GM21390 (cell line): ENCODE results near the gene TRIB2.

Experiments
- ATAC-seq: cut with Tn5 transposase; IDR thresholded peaks from one replicate; pipeline ENCODE4 v1.9.1; 2021; ENCODE audit not compliant: unreplicated experiment

TRIB2 gene

DNA sequence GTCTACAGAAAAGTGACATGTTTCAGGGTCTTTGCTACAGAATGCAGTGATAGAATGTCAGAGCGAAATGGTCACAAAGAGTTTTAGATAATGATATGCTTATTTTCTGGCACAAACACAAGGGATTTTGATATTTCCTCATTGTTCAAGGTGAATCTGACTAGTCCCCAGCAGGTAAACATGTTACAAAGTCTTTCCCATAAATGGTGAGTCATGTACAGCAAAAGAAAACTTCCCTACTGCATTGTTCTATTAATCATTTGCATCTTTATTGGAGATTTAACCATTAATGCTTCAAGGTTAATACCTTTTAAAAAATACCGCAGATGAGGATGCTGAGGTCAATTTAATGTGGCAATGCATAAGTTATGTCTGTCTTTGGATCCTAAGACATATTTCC lies 19.1 kb upstream of the TRIB2 start:
- ATAC-seq = no peak

DNA sequence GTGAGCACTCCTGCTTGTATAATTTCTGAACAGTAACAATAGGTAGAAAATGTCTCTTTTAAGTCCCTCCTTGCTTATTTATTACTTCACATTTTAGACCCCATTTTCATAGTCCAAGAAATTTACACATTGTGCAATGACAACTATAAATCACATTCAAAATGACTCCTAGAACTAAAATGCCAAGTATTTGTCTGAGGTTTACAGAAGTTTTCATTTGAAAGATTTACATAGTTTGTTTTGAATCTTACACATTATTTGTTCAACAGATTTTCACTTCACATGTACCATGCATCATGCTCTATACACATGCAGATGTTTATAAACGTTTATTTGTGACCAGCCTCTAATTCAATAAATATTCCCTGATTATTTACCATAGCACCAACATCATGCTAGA lies 15.7 kb upstream of the TRIB2 start:
- no peak for ATAC-seq

DNA sequence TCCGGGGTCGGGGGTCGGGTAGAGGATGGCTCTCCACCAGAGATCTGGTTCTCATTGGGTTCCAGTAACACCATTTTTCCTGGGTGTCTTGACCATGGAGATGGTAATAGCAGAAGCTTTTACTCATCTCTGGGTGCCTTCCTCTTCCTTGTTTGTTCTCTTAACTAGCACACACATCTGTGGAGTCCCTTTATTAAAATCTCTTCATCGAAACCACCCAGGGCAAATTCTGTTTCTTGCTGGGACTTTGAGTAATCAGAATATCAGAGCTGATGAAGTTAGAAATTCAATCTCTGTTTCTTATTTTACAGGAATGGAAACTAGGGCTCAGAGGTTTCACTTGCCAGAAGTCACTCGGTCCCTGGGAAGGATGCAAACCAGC lies 15.0 kb upstream of the TRIB2 start:
- ATAC-seq = no peak

DNA sequence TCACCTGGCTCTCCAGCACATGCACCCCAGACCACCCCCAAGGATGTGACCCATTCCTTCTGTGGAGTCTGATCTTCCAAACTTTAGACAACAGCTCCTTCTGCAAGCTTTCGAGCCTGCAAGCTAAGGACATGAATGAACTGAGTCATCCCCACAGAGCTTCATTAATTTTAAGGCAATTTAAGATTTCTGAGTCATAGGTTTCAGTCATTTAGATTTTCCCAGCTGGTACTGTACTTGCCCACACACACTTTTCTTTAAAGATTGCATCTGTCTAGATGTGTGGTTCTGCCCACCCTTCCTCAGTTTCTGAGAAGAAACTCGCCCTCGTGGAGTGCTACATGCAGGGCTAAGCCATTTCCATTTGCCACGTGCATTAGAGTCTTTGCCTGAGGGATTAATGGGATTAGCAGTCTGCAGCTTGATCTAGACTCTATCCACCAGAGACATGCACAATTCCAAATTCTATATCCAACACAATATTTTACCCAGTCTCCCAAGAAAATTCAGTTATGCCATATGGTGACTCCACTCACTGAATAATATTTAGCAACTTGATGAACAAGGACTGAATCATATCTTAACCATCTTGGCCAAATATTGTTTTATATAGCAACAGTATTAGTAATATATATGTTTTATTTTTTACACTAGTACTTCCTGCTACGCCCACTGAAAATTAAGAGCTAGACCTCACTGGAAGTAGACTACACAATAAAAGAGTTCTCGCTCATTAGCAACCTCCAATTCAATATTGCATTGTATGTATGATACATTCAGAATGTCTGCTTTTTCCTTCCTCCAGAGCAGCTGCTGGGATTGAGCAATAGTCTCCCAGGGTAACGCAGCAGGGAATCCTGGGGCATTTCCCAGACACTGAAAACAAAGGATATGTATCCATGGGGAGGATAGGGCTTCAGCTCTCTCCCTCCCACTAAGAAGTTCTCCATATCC lies 14.3 kb upstream of the TRIB2 start:
- ATAC-seq = no peak

DNA sequence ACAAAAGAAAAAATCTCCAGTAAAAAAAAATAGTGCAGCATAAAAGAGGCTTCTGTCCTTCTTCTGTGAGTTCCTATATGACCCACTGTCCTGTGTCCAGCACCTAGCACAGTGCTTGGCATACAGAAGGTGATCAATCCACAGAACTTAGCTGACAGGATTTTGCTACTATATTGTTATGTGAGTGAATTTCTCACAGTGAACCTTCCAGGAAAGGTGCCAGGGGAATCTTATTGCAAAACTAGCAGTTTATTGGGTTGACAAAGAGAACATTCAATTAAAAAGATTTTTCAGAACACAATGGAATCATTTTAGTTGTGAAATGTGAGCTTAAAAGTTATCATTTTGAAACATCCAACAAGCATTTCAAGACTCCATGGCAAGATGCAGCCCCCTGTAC lies 12.4 kb upstream of the TRIB2 start:
- no peak for ATAC-seq

DNA sequence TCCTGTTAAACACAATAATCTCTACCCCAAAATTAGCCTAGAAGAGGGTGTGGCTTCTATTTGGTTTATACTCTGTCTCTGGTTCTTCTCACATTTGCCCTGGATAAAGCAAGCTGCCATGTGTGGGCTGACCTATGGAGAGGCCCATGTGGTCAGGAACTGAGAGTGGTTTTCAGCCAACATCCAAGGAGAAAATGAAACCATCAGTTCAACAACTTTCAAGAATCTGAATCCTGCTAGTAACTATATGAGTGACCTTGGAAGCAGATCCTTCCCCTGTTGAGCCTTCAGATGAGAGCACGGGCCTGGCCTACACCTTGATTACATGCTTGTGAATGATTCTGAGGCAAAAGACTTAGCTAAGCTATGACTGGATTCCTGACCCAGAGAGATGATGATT lies 11.5 kb upstream of the TRIB2 start:
- no peak for ATAC-seq

DNA sequence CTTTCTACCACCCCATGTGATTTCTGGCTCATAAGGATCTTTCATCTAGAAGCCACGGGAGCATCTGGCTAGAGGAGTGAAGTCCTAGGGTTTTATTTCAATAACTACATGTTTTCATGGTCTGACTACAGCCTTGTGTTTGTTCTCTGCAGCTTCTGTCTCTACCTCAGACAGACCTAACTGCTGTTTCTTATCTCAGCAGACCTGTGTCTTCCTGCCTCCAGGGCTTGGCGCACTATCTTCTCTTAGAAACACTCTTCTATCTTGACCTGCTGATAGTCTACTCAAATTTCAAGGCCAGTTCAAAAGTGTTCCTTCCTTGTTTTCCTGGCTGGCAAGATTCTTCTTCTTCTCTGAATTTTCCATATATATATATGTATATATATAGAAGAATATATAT lies 11.0 kb upstream of the TRIB2 start:
- ATAC-seq = no peak

DNA sequence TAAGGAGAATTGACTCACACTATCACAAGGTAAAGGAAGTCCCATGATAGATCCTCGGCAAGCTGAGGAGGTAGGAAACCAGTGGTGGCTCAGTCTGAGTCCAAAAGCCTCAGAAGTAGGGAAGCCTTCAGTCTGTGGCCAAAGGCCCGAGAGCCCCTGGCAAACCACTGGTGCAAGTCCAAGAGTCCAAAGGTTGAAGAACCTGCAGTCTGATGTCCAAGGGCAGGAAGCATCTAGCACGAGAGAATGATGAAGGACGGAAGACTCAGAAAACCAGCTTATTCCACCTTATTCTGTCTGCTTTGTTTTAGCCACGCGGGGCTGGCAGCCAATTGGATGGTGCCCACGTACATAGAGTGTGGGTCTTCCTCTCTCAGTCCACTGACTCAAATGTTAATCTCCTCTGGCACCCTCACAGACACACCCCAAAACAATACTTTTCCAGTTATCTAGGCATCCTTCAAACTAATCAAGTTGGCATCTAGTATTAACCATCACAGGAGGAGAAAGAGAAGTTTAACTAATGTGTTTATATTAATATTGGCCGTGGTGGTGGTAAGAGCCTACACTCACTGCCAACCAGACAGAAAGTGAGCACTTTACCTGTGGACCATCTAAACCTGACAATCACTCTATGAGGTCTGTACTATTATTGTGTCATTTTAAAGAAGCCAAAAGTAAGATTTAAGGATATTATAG lies 8.1 kb upstream of the TRIB2 start:
- ATAC-seq = no peak

DNA sequence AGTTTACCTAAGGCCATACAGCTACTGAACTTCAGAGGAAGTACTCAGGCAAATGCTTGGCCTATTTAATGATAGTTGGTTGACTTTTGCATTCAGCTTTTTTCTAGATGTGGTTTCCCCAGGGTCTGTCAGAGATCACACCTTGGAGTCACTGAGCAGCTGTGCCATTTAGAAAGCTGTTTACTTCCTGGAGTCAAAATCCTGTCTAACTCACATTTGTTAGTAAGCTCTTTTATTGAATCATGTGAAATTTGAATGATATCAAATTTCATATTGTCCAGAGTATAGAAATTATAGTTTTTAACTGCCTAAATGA lies 7.6 kb upstream of the TRIB2 start:
- no peak for ATAC-seq

DNA sequence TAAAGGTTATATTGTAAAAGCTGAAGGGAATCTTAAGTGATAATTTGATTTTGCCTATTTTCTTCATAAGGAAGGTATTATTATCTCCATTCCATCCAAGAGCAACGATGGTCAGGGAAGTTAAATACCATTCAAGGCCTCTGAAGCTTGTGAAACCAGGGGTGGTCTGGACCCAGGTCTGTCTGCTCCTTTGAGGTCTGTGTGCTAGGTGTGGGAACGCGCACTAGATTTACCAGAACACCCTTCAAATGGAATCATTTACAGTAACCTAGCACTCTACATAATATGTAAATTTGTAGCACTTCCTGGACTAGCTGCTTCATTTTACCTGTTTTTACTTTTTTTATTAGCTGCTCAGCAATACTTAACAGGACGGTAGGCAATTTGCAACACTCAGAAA lies 6.4 kb upstream of the TRIB2 start:
- ATAC-seq = no peak

DNA sequence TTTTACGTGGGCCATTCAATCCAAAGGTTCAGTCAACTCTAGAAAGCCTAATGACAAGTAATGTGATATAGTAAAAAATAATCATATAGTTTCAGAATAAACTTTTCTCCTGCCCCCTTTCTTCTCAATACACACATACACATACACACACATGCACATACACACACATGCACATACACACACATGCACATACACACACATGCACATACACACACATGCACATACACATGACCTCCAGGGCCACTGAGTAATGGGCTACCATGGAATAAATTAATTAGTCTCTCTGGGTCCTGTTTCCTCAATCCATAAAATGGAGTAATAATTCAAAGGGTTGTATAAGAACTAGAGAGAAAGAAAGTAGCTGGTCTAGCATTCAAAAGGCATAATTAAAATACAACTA lies 5.4 kb upstream of the TRIB2 start:
- no peak for ATAC-seq

DNA sequence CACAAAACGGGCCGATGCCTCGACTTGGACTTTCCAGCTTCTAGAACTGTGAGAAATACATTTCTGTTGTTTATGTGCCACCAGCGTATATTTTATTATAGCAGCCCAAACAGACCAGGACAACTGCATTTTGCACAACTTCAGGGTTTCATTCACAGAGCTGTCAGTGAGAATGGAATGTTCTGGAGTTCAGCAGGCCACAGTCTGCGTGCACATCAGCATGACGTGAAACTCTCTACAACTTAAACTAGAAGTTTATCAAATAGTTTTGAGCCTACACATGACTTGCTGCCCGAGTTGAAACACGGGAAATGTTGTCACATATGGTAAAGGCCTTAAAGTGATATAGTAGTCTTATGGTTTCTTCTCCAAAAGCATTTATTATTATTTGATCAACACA lies 3.9 kb upstream of the TRIB2 start:
- ATAC-seq = no peak

DNA sequence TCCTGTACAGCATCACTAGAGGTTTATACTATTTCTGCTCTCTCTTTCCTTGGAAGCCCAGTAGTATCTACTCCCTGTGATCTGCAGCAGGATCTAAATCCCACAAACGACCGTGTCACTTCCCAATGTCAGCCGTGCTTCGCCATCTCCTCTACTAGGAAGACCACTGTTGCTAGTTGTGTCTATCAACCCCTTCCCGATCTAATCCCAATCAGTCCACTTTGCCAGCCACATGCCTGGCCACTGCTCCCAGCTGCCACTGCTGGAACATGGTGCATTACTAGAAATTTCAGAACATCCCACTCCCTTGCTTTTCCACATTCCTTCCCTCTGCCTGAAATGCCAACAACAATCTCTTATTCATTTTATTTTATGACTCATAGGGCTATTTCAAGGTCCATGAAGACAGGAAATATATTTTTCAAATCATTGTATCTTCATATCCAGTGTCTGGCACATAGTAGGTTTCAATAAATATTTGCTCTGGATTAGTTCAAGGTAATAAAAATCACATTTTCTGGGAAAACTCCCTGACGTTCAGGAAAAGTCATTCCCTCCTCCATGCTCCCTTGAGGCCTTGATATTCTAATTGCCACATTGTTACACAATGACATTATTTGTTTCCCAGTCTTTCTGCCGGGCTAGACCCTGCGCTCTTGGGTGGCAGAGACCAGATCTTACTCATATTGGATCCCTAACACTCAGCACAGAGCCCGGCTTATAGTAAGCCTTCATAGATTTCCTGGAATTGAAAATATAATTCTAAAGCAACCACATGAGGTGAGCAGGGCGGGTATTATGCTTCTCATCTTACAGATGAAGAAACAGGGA lies 2.1 kb upstream of the TRIB2 start:
- ATAC-seq = no peak

DNA sequence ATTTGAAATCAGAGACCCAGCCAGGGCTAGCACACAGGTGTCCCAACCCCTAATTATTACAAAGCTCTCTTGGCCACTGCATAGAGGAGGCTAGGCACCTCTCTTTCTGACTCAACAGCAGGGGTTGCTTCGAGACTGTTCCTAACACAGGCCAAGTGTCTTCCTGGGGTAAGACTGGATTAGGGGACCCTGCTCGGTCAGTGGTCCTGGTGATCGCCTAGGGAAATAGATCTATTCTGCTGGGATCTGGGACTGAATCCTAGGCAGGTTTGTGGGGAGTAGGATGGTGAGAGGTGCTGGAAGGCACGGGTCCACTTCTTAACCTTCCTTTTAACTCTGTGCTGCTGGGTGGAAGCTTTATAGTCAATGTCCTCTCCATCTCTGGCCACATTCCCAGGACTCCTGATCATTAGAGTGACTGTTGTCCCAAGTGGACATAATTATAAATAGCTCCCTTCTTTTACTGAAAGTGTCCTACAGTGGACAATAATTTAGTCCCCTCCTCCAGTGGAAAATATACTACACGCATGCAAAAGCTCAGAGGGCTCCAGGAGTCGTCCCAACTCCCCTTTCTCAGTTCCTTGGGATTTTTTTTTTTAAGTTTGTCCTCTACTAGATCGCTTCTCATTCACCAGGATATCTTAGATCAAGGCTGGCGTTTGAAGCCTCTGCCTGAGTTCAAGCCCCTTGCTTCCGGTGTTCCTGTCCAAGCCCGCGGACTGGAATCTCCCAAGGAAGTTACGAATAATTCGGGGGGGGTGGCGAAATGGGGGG lies 1.3 kb upstream of the TRIB2 start:
- no peak for ATAC-seq

DNA sequence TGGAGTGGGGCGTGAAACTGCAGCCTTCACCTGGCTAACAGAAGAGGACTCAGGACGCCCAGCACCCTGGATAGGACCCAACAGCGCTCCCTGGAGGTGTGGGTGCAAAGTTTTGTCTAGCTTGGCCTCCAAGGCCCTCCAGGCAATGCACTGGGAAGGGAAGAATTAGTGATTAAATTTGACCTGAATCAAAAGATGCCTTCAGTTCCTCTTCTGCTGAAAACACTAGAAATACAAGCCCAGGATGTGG lies 779 bp upstream of the TRIB2 start:
- ATAC-seq = peak; percentile 46

DNA sequence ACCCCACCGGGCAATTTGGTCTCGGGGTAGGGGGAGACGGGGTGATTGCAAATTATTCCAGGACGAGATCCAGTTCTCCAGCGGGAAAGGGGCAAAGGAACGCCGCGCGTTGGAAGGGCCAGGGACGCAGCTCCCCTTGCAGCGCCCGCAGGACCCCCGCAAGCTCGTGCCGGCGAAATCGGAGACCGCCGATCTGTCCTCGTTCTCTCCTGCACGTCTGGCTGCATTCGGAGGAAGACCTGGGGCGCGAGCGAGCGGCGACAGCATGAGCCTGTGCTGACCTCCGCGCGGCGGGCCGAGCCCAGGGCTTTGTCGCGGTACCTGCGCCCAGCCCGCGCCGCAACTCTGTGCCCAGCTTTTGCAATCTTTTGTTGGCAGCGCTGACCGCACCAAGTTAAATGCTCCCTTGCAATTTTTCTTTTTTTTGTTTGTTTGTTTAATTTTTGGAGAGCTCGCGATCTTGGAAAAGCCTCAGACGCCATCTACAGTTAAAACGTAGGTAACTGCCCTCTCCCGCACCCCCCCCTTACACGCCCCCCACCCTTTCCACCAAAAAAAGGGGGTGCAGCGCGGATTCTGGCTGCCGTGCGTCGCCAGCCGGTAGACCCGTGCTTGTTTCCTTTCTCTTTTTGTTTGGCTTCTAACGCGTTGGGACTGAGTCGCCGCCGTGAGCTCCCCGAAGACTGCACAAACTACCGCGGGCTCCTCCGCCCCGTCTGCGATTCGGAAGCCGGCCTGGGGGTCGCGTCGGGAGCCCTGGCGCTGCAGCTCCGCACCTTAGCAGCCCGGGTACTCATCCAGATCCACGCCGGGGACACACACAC lies 667 bp downstream of the TRIB2 start:
- peak; percentile 35 for ATAC-seq

DNA sequence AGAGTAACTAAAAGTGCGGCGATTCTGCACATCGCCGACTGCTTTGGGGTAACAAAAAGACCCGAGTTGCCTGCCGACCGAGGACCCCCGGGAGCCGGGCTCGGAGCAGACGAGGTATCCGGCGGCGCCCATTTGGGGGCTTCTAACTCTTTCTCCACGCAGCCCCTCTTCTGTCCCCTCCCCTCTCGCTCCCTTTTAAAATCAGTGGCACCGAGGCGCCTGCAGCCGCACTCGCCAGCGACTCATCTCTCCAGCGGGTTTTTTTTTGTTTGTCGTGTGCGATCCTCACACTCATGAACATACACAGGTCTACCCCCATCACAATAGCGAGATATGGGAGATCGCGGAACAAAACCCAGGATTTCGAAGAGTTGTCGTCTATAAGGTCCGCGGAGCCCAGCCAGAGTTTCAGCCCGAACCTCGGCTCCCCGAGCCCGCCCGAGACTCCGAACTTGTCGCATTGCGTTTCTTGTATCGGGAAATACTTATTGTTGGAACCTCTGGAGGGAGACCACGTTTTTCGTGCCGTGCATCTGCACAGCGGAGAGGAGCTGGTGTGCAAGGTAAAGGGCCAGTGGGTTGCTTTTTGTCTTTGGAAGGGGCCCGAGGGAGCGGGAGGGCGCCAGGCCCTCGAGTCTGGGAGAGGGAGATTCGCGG lies 1.4 kb downstream of the TRIB2 start:
- ATAC-seq = no peak

DNA sequence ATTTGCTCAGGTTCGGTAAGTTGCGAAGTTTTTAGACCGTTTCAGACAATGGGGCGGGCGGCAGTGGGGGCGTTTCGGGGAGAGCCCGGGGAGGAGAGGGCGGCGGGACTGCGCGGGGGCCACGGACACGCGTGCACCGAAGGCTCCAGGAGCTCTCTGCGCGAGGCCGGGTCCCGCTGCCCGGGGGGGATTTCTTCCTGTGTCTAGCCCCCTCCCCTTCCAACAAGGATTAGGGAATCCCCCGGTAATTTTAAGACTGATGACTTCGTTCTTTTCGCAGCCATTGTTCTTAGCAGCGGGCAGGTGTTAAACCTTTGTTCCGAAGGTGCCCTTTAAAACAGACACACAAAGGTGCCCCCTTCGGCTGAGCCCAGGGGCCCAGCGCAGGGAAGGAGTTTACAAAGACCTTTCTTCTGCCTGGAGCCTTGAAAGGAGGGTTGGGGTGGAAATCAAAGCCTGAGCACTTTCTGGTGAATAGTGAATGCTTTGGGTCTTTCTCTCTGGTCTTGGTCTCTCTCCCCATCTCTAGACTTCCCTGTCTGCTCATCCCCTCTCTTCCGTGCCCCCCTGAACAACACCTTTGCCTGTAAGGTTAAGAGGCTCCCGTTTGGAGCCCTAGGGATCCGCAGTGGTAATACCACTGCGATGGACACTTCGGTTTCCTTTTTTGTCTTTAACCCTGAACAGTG lies 2.1 kb downstream of the TRIB2 start:
- no peak for ATAC-seq
